ENCODE data around the gene COX18.

Gene COX18, protein sequence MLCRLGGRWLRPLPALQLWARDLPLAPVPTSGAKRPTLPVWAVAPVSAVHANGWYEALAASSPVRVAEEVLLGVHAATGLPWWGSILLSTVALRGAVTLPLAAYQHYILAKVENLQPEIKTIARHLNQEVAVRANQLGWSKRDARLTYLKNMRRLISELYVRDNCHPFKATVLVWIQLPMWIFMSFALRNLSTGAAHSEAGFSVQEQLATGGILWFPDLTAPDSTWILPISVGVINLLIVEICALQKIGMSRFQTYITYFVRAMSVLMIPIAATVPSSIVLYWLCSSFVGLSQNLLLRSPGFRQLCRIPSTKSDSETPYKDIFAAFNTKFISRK

DNA sequence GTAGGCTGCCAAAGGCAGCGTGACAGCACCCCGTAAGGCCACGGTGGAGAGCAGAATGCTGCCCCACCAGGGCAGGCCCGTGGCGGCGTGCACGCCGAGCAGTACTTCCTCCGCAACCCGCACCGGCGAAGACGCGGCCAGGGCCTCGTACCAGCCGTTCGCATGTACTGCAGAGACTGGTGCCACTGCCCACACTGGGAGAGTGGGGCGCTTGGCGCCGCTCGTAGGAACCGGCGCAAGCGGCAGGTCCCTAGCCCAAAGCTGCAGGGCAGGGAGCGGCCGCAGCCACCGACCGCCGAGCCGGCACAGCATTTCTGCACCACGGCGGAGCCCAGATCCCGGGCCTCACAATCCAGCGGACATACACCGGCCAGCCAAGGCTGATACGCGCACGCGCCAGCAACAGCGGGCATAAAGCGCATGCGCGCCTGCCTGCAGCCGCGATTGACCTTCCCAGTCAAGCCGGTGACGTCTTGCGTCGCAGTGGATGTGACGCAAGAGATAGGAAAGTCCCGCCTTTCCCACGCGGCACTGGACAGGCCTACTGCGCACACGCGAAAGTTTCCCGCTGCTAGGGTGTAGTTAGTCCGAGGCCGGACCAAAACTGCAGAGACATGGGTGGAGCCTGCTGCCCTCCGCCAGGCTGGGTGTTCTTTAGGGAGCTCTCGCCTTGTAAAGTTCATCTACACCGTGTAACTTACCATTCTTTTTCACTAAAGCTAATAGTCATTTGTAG lies at the start of gene COX18:
TSS of gene COX18 (minus strand) at position 379 of the 736 bp plus-strand sequence. CDS start at position 312, 67 bp downstream.
- DNase-seq, result peak; percentile 93

DNA sequence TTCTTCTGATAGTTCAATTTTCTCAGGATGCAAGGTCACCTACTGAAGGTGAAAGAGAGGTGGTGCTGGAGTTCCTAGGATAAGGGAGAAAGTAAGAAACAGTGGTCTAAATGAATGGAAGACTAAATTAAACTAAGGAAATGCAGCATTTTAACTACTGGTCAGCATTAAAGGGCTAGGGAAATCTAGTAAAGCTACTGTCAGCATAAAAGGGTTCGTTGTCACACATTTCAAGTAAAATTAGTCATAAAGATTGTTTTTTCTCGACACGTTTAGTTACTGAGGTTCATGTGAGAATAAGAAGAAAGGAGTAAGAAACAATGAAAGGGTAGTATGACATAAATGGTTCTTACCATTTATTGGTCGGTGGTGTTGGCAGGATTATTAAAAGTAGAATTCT lies 40.0 kb upstream of the COX18 start:
- no peak for DNase-seq

DNA sequence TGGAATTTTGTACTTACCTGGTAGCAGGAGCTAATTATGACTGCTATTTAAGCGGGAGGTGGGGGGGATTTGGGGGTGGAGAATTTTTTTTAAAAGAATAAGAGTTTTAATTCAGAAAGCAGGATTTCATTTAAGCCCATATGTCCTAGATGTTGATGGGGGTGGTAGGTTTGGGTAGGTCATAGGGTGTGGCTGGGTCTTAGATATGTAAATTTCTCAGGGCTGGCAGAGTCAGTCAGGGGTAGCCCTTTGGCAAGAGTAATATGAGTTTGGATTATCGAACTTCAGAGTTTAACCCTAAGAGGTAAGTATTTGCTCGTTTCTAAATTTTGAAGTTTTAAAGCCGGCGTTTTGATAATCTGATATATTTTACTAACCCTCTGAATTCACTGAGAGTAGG lies 35.2 kb upstream of the COX18 start:
- no peak for DNase-seq

DNA sequence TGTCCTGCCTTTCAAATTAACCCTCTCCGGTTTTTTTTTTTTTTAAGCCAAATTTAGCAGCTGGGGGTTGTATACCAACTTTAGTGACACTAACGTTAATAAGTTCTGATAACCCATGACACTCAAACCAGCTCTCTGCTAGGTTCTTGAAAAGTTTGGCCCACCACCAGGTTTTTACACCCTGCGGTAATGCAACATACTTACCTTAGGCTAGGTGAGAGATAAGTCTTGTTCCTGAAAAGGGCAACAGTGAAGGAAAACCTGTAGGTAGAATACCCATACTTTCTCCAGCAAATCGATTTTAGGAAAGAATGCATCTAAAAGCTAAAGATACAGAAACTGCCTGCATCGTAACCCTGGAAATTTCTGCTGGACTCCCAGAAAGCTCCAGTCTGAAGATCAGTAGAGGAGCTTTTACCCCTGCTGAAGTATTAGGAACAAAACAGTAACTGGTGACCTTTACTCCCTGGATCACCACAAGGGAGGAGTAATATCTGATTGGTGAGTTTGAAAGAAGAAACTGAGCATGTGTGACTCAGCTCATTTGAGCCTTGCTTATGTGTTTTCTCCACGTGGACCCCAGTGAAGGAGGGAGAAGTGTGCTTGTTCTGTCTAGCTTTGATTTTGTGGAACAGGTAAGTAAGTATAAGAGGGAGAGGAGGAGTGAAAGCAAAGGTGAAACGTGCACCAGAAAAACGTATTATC lies 34.4 kb upstream of the COX18 start:
- DNase-seq, result no peak

DNA sequence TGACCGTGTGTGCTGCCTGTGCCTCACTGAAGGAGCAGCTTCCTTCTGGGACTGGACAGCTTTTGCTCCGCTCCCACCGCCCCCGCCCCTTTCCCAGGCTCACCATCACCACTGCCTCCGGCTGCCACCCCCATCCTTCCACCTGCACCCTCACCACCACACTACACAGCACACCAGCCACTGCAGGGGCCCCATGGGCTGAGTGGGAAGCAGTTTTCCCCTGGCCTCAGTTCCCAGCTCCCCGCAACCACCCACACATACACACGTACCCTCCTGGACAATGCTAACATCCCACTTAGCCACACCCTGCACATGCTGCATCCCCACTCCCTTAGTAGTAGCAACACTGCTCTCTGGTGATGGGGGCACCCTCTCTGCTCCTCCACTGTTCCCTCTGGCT lies 29.6 kb upstream of the COX18 start:
- no peak for DNase-seq

DNA sequence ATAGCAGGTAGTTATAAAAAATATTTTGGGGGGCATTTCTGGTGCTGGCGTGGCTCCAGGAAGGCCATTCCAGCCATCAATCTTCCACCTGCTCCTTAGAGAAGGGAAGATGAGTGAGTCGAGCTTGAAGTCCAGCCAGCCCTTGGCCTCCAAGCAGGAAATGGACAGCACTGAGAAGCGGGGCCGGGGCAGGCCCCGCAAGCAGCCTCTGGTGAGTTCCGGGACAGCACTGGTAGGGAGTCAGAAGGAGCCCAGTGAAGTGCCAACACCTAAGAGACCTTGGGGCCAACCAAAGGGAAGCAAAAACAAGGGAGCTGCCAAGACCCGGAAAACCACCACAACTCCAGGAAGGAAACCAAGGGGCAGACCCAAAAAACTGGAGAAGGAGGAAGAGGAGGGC lies 29.2 kb upstream of the COX18 start:
- no peak for DNase-seq

DNA sequence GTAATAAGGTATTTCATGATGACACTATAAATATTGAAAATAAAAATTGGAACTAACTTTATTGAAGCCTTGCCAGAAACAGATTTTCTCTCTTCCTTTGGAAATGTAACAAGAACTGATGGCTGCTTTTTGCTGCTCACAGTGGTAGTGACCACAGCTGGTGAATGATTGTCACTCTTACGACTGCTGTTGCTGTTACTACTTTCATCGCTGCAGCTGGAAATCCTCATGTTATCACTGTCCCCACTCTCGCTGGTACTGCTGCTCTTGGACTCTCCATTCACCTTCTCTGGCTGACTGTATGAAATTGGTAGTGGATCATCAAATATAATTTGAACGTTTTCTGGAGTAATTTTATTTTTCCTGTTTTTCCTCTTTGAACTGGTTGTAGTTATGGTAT lies 28.5 kb upstream of the COX18 start:
- DNase-seq, result no peak

DNA sequence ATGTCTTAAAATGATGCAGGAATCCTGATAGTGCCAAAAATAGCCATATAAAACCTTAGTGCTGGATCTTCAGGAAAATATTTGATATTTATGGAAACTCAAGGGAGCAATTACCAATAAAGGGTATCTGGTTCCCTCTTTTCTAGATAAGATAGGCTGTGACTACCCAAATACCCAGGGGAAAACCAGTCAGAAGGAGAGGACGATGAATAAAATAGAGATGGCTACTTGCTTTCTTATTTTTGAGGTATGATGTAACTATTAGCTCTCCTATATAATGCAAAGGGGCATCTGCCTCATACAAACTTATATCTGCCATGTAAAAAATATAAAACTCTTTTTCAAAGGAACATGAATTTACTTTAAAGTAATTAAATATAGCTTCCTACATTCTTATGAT lies 23.4 kb upstream of the COX18 start:
- no peak for DNase-seq

DNA sequence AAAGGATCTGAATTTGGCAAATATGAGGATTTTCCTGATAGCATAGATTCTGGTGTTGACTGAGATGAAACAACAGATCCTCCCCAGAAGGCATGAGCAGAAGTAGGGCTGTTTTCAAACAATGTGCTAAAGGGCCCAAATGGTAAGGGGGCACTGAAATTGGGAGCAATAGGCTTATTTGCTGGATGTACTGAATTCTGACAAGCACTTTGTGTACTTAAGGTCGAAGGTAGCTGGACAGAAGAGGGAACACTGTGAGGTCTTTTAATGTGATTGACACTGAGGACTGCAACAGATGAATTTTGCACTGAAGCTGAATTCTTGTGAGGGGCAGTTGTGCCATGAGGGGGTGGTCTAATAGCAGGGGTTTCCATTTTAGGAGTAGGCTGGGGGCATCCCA lies 21.2 kb upstream of the COX18 start:
- no peak for DNase-seq

DNA sequence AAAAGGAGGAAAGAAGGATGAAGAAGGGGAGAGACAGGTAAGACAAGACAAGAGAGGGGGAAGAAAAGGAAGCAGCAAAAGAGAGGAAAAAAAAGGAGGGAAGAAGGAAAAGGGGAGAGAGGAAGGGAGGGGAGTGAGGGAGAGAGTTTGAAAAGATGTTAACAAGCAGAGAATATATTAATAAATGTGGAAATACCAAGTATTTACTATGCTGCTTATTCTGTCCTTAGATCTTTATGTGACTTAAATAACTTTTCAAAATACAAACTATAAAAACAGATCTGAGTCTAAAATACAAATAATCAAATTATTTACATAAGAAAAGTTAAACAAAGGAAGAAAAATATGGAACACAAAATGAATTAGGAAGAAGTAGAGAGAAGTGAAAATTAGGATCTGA lies 18.4 kb upstream of the COX18 start:
- DNase-seq, result no peak

DNA sequence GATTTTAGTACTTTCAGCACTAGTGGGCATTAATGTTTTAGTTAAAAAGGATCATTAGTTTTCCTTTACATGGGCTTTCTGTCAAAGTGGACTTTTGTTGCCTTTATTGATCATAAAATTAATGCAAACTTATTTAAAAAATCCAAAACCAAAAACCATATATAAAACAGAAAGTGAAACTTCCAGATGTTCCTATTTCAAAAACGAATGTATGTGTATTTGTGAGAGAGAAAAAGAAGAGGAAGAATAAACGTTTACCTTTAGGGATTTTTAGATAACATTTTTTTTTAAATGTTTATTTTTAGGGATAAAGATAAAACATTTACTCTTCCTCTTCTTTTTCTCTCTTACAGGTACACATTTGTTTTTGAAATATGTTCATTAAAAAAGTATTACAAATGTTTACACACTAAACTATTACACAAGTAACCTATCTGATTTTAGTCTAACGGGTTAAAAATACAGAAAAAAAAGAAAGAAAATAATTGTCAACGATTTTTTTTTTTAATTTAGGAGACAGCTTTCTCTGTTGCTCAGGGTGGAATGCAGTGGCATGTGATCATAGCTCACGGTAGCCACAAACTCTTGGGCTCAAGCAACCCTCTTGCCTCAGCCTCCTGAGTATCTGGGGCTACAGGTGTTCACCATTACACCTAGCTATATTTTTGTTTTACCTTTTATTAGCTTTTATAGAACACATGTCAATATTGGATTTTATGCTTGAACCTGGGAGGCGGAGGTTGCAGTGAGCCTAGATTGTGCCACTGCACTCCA lies 16.8 kb upstream of the COX18 start:
- DNase-seq, result no peak

DNA sequence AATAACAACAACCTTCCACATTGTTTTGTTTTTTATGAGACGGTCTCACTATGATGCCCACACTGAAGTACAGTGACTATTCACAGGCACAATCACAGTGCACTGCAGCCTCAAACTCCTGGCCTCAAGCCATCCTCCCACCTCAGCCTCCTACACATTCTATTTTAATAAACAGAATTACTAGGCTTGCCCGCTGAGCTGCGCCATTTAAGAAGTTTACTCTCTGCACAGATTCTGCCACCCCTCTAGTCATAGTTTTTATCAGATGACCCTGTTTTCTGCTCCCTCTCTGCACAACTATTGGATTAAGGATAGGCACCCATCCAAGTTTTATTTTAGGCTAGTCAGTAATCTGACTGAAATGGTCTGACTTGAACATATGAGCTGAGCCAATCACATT lies 11.3 kb upstream of the COX18 start:
- DNase-seq, result no peak

DNA sequence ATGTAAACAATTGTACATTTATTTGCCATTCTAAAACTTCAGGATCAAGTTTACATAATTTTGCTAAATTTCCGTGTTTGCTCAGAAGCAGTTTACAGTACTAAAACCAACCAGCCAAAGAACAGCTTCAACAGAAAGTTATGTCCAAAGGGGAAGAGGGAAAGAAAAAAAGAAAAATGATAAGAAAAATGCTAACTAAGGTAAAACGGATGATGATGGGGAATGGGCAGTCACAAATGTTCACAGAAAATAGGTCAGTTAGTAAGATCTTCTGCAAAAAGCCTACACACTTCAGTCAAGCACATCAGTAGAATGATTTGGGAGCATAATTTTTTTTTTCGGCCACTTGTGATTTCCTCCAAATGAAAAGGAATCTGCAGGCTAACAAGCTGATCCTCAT lies 6.3 kb upstream of the COX18 start:
- DNase-seq, result no peak

DNA sequence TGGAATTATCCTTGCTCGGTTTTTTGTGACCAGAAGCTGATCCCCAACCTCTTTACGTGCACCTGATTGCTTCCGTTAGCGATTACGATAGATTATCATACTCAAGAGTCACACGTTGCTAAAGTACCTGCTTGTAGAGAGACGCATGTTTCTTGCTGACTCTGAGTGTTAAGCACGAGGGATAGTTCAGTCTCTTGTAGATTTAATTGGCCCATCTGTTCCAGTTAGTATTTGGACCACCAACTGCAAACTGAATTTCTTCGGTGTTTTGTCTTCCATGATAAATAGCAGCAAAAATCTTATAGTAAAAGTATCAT lies 516 bp upstream of the COX18 start:
- no peak for DNase-seq

DNA sequence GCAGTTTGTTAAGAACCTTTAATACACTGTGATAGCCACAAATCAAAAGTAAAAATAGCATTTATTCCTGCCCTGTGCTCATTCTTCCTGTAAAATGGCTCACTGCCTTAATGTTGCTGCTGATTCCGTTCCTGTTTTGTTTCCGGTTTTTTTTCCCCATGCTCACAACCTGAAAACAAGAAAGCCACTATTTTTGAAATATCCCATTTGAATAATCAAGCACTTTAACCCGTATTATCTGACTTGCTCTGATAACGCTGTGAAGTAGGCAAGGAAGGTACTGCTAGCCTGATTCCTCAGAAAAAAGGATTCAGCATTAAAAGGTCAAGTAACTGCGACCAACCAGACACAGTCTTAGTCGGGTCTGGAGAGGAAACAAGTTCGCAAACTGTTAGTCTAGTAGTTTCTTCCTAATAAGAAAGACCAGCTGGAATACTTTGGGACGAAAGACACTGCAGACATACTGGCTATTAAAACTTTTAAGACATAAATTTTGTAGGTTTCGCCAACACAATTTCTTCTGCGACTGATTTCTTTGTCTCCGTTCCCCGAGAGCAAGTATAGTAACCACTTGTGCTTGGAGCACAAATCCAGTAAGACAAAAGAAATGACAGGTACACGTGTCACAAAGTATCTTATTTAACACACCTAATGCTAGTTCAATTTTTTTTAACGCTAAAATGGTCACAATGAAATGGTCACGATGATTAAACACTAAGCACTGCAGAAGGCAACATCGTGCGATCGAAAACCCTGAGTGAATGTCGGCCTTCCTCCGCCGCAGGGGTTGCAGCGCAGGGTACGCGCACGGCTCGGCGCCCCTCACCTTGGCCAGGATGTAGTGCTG lies 802 bp downstream of the COX18 start:
- no peak for DNase-seq

DNA sequence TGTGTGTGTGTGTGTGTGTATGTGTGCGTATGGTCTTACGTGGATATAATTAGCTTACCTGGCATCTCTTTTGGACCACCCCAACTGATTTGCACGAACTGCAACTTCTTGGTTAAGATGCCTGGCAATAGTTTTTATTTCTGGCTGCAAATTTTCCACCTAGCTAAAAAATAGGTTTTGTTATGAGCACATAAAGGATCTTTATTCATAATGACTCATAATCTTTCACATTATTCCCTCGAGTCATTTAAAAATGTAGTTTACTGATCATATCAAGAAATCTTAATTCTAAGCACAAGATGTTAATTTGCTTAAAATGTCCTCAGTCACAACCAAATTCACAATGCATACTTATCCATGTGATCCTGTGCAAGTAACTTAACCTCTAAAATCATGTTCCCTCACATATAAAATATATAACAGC lies 1.5 kb downstream of the COX18 start:
- no peak for DNase-seq

DNA sequence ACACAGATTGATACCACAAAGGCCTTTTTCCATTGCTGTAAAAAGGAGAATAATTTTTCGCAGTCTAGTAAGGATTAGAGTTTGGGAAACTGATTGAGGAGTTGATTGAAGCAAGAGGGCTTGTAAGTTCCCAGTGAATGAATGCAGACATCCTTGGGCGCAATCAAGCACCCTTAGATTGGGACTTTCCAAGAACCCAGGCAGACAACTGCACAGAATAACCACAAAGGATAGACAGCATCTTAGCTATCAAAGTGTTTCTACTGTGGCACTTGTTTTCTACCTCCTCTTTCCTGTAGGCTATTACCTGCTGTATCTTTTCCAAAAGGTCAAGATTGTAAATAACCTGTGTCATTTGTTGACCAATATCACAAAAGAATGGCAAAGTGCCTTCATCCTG lies 2.6 kb downstream of the COX18 start:
- DNase-seq, result no peak

DNA sequence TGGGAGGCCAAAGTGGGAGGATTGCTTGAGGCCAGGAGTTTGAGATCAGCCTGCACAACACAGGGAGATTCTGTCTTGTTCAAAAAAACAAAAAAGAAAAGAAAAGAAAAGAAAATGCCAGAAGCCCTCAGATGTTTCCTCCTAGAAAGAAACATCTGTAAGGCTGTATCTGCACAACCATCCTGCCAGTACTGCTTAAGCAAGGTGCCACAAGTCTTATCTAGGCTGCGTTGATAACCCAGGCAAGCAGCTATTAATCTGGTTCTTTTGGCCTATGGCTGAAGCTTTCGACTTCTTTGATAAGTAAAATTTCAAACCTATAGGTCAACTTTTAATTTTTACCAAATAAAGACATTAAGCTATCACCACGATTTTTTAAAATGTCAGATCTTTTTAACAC lies 3.1 kb downstream of the COX18 start:
- DNase-seq, result no peak

DNA sequence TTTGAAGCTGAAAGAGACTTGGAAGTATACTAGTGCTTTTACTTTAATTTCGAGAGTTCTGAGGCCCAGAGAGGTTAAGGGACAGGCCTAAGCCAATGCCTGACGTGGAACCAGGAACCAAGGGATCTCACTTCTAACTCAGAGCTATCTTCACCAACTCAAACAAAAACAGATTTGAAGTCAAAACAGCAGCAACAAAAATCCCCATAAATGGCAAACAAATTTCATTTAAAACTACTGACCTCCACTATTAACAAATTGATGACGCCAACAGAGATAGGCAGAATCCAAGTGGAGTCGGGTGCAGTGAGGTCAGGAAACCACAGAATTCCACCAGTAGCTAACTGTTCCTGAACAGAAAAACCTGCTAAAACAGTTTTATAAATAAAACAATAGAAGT lies 5.0 kb downstream of the COX18 start:
- no peak for DNase-seq

DNA sequence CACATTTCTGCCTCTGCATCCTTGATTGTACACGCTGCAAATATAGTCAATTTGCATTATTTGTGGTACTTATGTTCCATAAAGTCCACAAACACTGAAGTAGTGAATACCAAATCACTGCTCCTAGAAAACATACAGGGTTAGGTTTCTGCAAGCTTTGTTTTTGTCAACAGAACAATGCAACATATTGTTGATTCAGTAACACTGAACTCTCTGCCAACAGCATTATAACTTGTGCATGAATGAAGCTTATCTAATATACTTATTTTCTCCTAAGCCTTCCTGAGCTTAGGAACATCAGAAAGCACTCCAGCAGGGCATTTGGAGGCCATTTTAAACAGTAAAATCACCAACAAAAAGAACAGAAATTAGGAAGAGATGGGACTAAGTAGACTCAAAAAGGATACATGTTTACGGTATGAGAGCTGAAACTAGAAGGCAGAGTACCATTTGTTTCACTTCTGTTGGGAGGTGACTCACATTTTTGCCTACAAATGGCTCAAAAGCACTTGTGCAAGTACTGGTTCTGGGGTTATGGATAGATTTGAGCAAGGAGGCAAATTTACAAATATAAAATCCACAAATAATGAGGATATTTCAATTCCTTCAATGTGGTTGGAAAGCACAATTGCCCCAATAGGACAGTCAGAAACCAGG lies 14.1 kb downstream of the COX18 start:
- DNase-seq, result no peak

DNA sequence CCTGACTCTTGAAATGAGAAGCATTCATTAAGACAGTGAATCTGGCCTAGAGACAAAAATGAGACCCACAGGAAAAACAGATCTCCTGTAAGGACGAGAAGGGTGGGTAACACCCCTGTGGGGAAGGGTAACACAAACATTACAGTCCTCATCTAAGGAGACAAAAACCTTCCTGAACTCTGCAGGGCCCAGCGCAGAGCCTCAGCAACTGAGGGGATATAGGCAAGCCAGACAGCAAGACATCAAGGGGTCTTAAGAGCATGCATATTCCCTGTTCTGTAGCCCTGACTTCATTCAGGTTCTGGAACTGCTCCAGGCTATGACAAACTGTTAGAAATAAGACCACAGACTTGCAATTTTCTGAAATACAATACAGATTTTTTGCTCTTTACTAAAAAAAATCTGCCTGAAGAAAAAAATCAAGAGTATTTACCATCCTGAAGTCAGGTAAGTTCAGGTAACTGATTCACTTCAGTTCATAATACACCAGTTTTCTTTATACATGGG lies 15.5 kb downstream of the COX18 start:
- DNase-seq, result no peak

DNA sequence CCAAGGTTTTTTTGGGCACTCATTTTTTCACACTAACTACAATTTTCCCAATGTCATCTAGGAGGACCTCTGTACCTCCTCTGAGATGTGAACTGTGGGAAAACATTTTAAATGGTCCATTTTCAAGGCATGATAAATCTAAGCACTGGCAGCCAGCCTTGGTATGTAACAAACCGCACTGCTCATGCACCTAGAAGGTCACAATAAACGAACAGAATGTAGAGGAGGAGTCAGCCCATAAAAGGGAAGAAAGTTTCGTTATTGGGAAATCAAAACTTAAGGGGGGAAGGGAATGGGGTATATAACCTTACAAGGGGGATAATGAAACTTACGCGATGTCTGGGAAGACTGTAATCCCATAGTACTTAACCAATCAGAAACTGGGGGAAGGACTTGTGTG lies 16.4 kb downstream of the COX18 start:
- no peak for DNase-seq
